ENCODE results near the gene WNK3. TPM values are rescaled to one million over a fixed set of nuclear protein-coding genes. Genes with fewer than 3 reads are reported as not detected.

Gene WNK3
- total and polyA plus RNA-seq, 12 donors = 1.2 to 27.2 (median 11.2) TPM

DNA sequence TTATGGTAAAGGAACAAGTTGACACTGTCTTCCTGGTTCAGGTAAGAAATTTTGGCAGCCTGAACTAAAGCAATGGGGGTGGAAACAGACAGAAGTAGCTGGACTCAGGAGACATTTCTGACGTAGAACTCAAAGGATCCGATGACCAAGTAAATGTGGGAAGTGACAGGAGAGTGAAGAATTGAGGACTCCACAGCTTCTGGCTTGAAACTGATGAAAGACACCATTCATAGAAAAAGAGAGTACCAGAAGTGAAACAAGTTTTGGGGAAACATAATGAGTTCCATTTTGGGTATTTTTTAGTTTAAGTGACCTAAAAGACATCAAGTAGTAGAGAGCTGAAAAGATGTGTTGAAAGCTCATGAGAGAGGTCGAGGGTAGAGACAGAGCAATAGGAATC is 180.5 kb downstream of the WNK3 start:
- H3K36me3 ChIP-seq (replicated peaks in 1 of 2) = no peaks in the 10 kb centered on the region
- WGBS, 4 donors = 56 to 79% (median 71%) methylated on average over 3 of the region's 3 CpGs
- H3K9me3 ChIP-seq (replicated peaks in 1 of 3) = no peaks in the 10 kb centered on the region
- TF ChIP-seq, protein P1, sequence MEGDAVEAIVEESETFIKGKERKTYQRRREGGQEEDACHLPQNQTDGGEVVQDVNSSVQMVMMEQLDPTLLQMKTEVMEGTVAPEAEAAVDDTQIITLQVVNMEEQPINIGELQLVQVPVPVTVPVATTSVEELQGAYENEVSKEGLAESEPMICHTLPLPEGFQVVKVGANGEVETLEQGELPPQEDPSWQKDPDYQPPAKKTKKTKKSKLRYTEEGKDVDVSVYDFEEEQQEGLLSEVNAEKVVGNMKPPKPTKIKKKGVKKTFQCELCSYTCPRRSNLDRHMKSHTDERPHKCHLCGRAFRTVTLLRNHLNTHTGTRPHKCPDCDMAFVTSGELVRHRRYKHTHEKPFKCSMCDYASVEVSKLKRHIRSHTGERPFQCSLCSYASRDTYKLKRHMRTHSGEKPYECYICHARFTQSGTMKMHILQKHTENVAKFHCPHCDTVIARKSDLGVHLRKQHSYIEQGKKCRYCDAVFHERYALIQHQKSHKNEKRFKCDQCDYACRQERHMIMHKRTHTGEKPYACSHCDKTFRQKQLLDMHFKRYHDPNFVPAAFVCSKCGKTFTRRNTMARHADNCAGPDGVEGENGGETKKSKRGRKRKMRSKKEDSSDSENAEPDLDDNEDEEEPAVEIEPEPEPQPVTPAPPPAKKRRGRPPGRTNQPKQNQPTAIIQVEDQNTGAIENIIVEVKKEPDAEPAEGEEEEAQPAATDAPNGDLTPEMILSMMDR (IDR thresholded peaks at IDR 0.05) = no peak
- TF ChIP-seq POLR2A (IDR thresholded peaks at IDR 0.05) = no peak
- H3K27ac ChIP-seq = peak overlapping the region in 1 of 5 donors; percentile 26
- peak overlapping the region in 1 of 4 donors; percentile 7 for H3K4me3 ChIP-seq
- intact Hi-C loops (cut with DNase I) = no loop called here
- no peaks in the 10 kb centered on the region for H3K27me3 ChIP-seq
- peaks cover 18 to 27% of the 10 kb centered on the region in 2 donors for H3K4me1 ChIP-seq (replicated peaks in 1 of 2)
- DNase-seq = no peak

- Histone ChIP-seq H3K9me3 (replicated peaks in 1 of 3) (no peaks in the 10 kb centered on the region), H3K27me3 (no peaks in the 10 kb centered on the region), H3K36me3 (replicated peaks in 1 of 2) (no peaks in the 10 kb centered on the region), H3K27ac (no peak overlapping the region), H3K4me1 (replicated peaks in 1 of 2) (peaks cover 9 to 12% of the 10 kb centered on the region in 2 donors), H3K4me3 (no peak overlapping the region)
- intact Hi-C loops (cut with DNase I) = no loop called here
- 24 to 64% (median 46%) methylated on average over 2 to 3 of the region's 3 CpGs for WGBS, 4 donors
- DNase-seq = peak; percentile 27 to 57 (median 41)
- TF ChIP-seq, protein P1 (IDR thresholded peaks at IDR 0.05) = no peak
- TF ChIP-seq POLR2A (IDR thresholded peaks at IDR 0.05) = no peak
These were observed 184.1 kb downstream of the WNK3 start for GRCh38 chrX:54173791-54174190.

- 77 to 100% (median 89%) methylated on average over 1 to 3 of the region's 3 CpGs for WGBS, 4 donors
- Histone ChIP-seq H3K4me3 (no peak overlapping the region), H3K4me1 (replicated peaks in 1 of 2) (peaks cover 0 to under 1% of the 10 kb centered on the region in 2 donors), H3K27ac (no peak overlapping the region), H3K36me3 (replicated peaks in 1 of 2) (no peaks in the 10 kb centered on the region), H3K9me3 (replicated peaks in 1 of 3) (no peaks in the 10 kb centered on the region), H3K27me3 (no peaks in the 10 kb centered on the region)
- intact Hi-C loops (cut with DNase I) = no loop called here
- no peak for DNase-seq
- TF ChIP-seq, protein P1 (IDR thresholded peaks at IDR 0.05) = no peak
- TF ChIP-seq POLR2A (IDR thresholded peaks at IDR 0.05) = no peak
These were observed 185.4 kb downstream of the WNK3 start for GRCh38 chrX:54172455-54172854.

DNA sequence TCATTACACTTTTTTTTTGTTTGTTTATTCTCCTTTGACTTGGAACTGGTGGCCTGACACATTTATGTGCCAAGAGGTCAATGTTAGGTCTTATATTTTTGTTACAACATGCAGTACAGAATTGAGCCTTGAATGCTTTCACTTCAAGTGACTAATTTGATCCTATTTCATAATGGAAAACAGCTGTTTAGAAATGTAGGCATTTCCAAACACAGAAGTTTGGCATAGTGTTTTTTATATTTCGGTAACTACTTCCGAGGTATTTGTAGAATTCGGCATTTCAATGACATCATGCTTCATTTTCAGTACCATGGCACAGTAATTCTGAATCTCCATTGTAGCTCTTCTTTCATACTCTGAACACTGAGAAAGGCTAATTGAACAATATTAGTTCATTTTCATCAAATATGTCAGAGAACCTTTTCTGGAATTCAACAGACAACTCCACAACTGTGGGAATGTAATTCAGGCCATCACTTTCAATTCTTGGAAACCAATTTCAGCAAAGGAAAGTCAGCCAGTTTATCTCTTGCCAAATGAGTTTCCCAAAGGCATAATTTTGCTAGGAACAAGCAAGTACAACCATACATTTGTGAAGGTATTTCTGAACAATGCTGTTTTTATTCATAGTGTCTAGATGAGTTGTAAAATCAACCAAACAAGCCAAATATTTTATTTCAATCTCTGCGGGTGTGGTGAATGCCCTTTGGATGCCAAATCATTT is 186.2 kb downstream of the WNK3 start:
- H3K4me3 ChIP-seq = no peak overlapping the region
- H3K9me3 ChIP-seq (replicated peaks in 1 of 3) = no peaks in the 10 kb centered on the region
- H3K27me3 ChIP-seq = no peaks in the 10 kb centered on the region
- intact Hi-C loops (cut with DNase I) = no loop called here
- peak in 1 of 7 donors; percentile 9 for DNase-seq
- H3K4me1 ChIP-seq (replicated peaks in 1 of 2) = no peaks in the 10 kb centered on the region
- TF ChIP-seq POLR2A (IDR thresholded peaks at IDR 0.05) = no peak
- H3K36me3 ChIP-seq (replicated peaks in 1 of 2) = no peaks in the 10 kb centered on the region
- peak overlapping the region in 1 of 5 donors; percentile 48 for H3K27ac ChIP-seq
- 76 to 87% (median 82%) methylated on average over 4 of the region's 4 CpGs for WGBS, 4 donors

DNA sequence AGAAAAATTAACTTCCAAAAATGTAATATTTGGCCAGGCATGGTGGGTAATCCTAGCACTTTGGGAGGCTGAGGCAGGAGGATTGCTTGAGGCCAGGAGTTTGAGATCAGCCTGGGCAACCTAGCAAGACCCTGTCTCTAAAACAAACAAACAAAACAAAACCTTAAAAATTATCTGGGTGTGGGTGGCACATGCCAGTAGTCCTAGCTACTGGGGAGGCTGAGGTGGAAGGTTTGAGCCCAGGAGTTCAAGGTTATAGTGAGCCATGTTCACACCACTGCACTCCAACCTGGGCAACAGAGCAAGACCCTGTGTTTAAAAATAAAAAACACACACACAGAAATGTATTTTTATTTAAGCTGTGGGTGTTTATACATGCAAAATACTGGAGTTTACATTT is 186.8 kb downstream of the WNK3 start:
- no peaks in the 10 kb centered on the region for H3K27me3 ChIP-seq
- no peak overlapping the region for H3K27ac ChIP-seq
- intact Hi-C loops (cut with DNase I) = no loop called here
- no peak for DNase-seq
- no peak overlapping the region for H3K4me3 ChIP-seq
- H3K4me1 ChIP-seq (replicated peaks in 1 of 2) = no peaks in the 10 kb centered on the region
- H3K36me3 ChIP-seq (replicated peaks in 1 of 2) = no peaks in the 10 kb centered on the region
- no peaks in the 10 kb centered on the region for H3K9me3 ChIP-seq (replicated peaks in 1 of 3)
- TF ChIP-seq, protein P1 (IDR thresholded peaks at IDR 0.05) = no peak
- TF ChIP-seq POLR2A (IDR thresholded peaks at IDR 0.05) = no peak

All from adrenal gland (tissue), 12 donors.